ENCODE data around the gene AP2A2.

Gene AP2A2

GRCh38 chr11:1031121-1031899 is 105.6 kb downstream of the AP2A2 start:
- no peak for DNase-seq

GRCh38 chr11:1032310-1032891 is 106.7 kb downstream of the AP2A2 start:
- DNase-seq: no peak

- DNase-seq: no peak
Observed at GRCh38 chr11:1033016-1033798, 107.5 kb downstream of the AP2A2 start.

GRCh38 chr11:1034001-1034400 is 108.3 kb downstream of the AP2A2 start:
- DNase-seq: no peak

- no peak for DNase-seq
Observed at GRCh38 chr11:1034456-1035295, 109.0 kb downstream of the AP2A2 start.

- no peak for DNase-seq
Observed at GRCh38 chr11:1035577-1036283, 110.1 kb downstream of the AP2A2 start.

- DNase-seq: no peak
Observed at GRCh38 chr11:1036303-1036923, 110.7 kb downstream of the AP2A2 start, which contains the start of gene MUC6. Gene MUC6 (minus strand): TSS chr11:1036718. CDS start chr11:1036655, 63 bp downstream.

GRCh38 chr11:1036931-1037330 is 111.3 kb downstream of the AP2A2 start:
- DNase-seq: no peak

GRCh38 chr11:1037506-1038055 is 111.9 kb downstream of the AP2A2 start:
- no peak for DNase-seq

GRCh38 chr11:1038361-1038760 is 112.7 kb downstream of the AP2A2 start:
- no peak for DNase-seq

GRCh38 chr11:1038921-1039320 is 113.3 kb downstream of the AP2A2 start:
- no peak for DNase-seq

- DNase-seq: no peak
Observed at GRCh38 chr11:1039481-1040427, 114.1 kb downstream of the AP2A2 start.

GRCh38 chr11:1040428-1041148 is 114.9 kb downstream of the AP2A2 start:
- DNase-seq: no peak

GRCh38 chr11:1041149-1041467 is 115.4 kb downstream of the AP2A2 start:
- DNase-seq: no peak

- no peak for DNase-seq
Observed at GRCh38 chr11:1041471-1041870, 115.8 kb downstream of the AP2A2 start.

- no peak for DNase-seq
Observed at GRCh38 chr11:1041936-1042608, 116.4 kb downstream of the AP2A2 start.

GRCh38 chr11:1042626-1043562 is 117.2 kb downstream of the AP2A2 start:
- no peak for DNase-seq
